Stimulated activated CD4-positive, alpha-beta T cell treated with anti-CD3 and anti-CD28 coated beads, TNF-alpha, amount 100 ng/mL, for 4 hours (primary cell): Measurements from ENCODE around the gene GBX2.
"Not testable (repeated sequence)": the region's sequence is repeated elsewhere in the genome, so short reads cannot be mapped to it uniquely, and the experiment has no call there.

Source experiments
- DNase-seq, 3 experiments: peaks; one replicate each; pipeline ENCODE4 v3.0.0-alpha.2; 2020; ENCODE audit warnings: low read depth in 3 of 3

The GBX2 gene

DNA sequence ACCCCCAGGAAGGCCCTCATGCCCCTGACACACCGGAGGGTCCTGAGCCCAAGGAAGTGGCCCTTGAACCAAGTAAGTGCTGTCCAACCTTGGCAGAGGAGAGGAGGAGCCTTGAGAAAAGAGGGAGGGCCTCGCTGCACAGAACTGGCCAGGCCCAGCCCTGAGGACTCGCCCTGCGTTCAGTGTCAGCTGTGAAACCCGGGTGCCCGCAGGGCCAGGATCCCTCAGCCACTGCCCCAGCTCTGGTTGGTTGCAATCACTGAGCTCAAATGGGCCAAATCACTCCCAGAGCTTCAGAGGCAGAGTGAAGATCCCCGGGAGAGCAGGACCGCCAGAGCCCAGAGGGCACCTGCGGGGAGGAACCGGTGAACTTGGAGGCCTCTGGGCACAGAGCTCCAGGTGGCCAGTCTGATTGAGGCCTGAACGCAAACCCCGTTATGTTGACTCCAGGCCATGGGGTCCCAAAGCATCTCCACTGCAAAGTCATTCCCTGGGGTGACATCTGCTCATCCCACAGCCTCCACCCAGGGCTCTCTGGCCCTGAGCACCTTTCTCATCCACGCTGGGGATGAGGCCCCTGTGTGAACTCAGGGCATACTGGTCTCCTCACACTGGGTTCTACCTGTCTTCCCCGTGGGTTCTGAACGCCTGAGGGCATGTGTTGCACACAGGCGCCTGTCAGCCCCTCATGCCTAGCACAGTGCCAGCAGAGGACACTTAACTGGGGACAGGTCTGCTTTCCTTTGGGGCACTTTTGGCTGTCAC lies 11.9 kb downstream of the GBX2 start:
- DNase-seq, result no peak

DNA sequence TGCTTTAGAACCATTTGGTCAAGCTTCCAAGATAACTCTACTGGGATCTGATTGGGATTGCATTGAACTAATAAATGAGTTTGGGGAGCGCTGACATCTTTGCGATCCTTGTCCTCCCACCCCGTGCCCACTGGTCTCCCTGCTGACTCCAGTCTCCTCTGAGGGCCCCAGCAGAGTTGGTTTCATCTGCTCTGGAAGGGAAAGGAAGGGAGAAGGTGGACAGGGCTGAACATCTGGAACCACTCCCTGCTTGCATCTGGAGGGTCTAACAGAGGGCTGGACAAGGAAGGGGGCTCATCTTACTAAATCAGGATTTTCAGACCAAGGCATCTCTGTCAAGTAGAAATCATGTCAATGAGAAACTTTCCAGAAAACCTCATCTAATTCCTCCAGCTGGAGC lies 12.8 kb downstream of the GBX2 start:
- no peak for DNase-seq

DNA sequence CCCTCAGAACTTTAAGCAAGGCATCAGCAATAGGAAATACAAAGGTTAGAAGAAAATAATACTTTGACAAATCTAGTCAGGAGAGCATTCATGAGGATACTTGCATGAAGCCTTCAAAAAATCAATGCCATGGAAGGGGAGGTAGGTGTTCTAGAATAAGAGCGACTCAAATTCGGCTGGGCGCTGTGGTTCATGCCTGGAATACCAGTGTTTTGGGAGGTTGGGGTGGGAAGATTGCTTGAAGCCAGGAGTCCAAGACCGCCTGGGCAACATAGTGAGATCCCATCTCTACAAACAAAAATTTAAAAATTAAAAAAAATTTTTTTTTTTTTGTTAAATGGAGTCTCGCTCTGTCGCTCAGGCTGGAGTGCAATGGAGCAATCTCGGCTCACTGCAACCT lies 21.8 kb downstream of the GBX2 start:
- DNase-seq, result no peak

DNA sequence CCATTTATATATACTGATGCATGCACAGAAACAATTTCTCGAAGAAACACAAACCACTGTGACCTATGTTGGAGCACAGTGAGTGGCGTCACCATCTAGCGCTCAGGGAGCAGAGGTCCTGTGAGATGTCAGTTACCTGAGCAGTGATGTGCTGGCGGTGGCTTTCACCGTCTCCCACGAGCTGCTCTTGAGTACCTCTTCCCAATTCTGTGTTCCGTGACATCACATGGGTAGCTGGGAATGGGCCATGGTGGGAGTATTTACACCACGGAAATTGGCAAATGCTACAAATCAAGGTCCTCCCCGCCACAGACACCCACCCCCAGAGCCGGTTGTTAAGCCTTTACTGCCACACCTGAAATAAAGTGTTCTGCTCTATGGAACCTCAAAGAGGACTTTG lies 24.4 kb downstream of the GBX2 start:
- DNase-seq, result no peak

DNA sequence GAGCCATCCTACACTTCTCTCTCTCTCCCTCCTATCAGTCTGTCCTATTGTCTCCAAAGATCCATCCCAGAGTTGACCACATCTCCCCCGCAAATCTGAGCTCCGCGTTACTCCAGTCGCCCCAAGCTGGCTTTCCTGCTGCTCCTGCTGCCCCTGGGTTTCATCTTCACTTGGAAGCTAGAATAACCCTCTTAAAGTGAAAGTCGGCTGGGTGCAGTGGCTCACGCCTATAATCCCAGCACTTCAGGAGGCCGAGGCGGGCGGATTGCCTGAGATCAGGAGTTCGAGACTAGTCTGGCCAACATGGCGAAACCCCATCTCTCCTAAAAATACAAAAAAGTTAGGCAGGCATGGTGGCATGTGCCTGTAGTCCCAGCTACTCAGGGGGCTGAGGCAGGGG lies 26.6 kb downstream of the GBX2 start:
- DNase-seq, result not testable (repeated sequence)

DNA sequence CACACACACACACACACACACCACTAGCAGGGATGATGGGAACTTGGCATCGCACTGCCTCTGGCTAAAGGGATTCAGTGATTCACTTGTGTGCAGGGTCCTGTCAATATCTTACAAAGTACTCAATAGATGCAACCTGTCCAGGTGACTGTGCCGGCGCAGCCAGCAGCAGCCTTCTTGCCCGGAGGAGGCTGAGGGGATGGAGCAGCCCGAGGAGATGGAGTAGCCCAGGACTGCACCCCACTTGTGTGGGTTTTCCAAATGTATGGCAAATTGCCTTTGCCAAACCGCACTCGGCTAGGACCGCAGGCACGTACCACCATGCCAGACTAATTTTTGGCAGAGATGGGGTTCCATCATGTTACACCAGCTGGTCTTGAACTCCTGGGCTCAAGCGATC lies 31.1 kb downstream of the GBX2 start:
- DNase-seq, result no peak

DNA sequence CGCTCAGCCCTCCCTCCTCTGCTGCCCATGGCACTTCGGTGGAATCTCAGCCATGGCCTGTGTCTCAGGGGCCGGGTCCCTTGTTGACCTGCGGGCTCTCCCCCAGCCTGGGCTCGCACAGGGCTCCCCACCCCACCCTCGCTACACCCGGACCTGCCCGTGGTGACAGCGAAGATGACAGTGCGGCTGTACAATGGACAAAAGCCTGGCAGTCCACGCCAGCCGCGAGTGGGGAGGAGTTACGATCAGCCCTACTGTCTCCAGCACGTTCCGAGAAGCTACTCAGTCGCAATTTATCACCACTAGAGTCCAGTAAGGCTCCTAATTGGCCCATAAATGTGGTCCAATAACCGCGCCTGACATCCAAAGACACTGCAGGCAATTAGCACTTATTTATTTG lies 31.6 kb downstream of the GBX2 start:
- no peak for DNase-seq

DNA sequence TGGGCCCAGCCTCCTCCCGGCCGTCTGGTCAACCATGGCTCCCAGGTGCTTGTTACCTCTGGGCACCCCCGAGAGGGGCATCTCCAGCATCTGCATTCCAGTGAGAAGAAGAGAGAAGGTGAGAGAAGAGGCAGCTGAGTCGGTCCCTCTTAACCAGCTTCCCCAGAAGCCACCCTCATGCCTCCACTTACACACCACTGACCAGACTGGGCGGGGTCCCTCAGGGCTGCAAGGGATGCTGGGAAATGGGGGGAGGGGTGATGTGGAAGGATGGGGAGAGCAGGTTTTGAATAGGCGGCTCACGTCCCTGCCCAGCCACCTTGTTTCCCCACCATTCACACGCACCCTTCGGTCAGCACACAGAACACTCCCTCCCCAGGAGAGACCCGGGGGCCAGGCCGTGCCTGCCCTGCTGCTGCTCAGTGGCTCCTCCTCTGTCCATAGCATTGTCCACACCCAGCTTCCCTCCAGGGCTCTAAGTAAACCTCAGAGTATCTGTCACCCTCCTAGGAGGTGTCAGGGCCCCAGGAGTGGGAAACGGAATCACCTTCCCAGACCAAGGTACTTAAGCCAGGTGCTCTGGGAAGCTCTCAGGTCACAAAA lies 34.7 kb downstream of the GBX2 start:
- DNase-seq, result no peak

DNA sequence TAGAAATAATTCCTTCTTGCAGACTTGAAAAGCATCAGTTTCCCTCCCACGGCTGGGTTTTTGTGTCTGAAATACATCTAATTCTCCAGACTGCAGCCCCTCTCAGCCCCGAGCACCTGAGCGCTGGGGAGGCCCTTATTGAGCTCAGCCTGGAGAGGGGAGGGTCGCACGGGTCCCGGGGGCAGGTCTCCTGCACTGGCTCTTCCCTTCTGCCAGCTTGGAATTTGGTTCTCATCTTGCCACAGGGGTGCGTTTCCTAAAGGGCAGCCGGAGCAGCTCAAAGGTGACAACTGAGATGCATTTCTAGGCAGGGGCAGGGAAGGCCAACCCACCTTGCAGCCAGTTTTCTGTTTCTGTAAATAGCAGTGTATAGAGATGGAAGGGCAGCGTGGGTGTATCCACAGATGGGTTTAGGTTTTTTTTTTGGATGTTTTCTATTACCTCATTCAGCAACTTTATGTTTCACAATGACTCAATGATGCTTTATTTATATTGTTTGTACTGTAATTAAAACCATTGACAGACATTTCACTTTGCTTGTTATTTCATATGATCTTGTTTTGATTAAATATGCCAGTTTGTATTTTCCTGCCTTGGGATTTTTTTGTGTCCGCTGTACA lies 37.0 kb downstream of the GBX2 start:
- DNase-seq, result no peak

DNA sequence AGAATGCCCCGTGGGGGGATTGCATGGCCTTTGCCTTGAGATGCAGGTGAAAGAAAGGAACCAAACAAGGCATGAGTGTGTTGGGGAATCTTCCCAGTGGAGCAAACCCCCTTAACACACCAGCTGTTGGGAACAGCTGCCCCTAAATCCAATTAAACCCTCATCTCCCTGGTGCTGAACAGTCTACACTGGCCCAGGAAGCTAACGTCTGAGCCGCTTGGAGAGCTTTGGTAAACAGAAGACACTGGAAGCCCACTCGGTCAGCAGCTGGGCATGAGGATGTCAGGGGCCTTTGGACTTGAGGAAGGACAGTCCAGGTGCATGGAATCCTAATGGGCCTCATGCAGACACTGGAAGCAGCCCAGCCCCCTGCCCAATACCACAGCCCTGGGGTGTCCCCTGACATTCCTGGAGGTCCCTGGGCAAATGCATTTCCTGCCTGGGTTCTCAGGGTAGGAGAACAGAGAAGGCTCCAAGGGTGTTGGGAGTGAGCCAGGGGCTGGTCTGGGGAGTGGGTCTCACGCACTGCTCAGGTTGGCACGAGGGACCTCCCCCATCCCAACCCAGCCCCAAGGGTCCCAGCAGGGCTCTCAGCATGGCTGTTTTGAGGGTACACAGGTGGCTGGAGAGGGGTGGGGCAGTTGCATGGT lies 37.7 kb downstream of the GBX2 start:
- DNase-seq, result no peak

DNA sequence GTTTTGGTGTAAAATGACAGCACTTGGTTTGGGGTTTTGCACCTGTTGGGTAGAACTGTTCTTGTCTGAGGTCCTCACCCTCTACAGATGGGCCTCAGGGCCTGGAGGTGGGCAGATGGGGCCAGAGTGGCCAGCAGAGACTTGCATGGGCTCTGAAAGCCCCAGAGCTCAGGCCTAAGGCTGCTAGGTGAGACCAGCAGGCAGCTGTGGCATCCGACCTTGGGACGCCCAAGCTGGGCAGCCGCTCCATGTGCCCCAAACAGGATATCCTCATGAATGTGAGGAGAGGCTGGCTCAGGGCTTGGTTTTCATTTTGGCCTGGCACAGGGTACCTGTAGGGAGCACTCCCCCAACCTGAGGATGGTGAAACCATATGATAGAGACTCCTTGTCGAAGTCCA lies 38.3 kb downstream of the GBX2 start:
- no peak for DNase-seq

DNA sequence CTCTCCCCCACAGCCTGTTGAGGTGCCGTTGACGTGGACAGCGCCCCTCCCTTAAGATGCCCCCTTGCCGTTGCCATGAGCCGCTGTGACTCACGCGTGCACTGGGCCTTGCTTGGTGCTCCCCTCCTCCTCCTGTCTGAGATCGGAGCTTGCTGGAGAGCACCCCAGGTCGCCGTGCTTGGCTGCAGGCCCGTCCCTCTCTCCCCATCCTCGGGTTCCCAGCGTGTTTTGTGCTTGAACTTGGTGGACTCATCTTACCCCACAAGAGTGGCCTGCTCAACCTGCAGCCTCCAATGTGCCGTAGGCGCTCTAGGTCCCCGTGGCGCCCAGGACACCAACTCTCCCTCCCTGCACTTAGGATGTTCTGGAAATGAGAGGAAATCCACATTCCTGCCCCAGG lies 39.9 kb downstream of the GBX2 start:
- no peak for DNase-seq

DNA sequence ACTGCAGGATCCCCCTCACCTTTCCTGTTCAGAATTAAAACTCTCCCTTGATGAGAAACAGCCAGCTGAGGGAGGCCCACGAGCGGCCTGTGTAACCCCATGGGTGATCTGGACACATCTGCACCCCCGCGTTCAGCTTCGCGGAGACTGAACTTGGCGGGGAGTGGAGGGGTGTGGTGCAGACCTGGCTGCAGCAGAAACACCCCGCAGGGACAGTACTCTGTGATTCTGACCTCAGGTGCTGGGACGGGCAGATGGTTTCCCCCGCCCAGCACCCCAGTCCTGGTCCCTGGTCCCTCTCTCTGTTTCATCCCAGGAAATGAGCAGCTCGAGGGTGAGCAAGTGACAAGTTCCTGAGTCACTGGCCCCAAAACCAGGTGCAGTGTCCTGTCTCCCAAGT lies 41.2 kb downstream of the GBX2 start:
- DNase-seq, result no peak

DNA sequence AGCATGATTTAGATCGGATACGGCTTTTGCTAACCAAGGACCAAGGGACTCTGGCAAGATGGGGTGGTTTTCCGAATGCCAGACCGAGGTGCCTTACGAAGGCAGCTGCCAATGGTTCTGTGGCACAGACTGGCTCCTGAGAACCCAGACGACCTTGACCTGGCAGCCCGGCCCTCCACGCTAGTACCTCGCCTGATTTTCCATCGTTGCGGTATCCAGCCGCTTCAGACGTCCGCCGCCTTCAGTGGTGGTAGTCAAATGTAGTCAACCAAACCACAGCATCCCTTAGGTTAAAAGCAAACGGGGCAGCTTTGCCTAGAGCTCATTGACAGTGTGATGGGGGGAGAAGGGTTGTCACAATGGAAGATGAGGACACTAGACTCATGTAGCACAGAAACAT lies 42.6 kb downstream of the GBX2 start:
- DNase-seq, result no peak

DNA sequence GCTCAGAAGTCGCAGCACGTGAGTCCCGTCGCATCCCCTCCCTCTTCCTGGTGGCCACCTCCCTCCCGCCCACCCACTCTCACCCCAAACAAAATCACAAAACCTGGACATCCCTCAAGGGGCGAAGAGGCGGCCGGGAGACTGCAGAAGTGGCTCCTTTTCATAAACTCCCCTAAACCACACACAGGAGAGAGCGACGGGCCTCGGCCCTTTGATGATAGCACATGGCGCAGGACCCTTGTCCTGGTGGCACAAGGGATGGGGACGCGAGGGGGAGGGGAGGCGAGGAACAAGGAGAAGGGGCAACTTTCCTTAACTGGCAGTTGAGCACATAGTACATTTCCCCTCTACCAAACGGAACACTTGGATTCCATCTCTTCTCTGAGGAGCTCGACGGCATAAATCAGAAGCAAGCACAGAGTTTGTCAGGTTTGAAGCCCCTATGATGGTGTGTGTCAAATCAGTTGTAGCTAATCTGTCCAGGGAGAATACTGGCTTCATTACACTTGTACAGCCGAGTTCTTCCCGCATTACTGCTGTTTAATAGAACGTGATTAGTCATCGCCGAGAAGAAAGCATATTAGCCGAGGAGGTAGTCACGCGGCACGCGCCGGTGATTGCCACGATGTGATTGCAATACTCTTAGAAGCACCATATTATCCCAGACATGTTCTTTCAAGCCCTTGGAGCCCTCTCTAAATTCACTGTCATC lies 43.8 kb downstream of the GBX2 start:
- no peak for DNase-seq

DNA sequence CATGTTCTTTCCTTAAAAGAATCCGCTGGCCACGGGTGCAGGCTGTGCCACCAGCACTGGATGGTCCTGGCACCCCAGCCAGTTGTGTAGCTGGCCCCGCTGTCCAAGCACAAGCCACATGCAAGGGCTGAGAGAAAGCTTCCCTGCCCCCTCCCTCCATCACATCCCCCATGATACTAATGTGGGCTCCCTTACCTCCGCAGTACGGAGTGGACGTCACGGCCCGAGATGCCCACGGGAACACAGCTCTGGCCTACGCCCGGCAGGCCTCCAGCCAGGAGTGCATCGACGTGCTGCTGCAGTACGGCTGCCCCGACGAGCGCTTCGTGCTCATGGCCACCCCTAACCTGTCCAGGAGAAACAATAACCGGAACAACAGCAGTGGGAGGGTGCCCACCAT lies 44.5 kb downstream of the GBX2 start:
- no peak for DNase-seq

DNA sequence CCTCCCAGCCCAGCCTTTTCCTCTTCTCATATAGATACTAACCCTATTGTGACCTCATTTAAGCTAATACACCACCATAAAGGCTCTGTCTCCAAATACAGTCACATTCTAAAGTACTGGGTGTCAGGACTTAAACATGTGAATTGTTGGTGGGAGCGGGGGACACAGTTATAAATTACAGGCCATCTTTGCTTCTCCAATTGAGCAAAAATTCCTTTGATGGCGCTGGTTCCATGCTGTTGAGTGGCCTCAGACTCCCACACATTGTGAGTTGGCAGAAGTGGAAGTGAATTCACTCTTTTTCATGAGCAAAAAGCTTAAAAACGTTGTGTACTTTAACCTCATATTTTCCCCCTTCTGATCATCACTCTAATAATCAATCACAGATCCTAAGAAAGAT lies 46.0 kb downstream of the GBX2 start:
- DNase-seq, result no peak

DNA sequence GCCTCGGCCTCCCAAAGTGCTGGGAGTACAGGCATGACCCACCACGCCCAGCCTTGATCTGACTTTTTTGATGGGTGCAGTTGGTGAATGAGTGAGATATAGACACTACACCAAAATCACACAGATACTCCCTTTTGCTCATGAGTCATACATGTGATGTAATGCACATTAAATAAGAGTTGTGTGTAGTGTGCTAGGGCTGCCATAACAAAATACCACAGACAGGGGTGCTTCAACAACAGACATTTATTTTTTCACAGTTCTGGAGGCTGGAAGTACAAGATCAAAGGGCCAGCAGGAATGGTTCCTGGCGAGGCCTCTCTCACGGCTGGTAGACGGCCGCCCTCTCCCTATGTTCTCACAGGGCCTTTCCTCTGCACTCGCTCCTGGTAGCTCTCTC lies 46.6 kb downstream of the GBX2 start:
- no peak for DNase-seq

DNA sequence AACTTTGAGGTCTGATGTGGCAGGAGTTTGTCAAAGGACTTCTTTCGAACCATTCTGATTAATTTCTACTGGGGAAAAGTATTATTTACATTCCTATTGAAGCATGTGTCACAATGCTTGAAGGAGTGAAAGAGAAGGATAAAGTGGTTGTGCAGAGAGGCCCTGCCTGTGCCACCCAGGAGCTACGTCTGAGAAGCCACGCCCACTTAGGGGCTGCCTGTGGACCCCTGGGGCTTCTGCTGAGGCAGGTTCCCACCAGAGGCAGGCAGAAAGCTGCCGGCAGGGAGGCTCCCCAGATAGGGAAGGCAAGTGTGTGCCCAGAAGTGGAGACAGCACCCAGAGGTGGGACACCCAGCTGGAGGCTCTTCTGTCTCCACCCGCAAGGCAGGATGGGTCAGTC lies 47.4 kb downstream of the GBX2 start:
- no peak for DNase-seq

DNA sequence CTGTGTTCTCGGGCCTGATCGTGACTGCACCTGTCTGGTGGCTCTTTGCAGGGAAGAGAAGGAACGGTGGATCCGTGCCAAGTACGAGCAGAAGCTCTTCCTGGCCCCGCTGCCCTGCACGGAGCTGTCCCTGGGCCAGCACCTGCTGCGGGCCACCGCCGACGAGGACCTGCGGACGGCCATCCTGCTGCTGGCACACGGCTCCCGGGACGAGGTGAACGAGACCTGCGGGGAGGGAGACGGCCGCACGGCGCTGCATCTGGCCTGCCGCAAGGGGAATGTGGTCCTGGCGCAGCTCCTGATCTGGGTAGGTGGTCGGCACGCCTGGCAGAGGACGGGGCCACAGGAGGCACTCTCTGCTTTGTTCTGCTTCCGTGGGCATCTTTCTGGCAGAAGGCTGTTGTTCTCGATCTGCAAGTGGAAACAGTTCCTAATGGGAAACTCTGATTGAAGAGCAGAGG lies 48.0 kb downstream of the GBX2 start:
- DNase-seq, result no peak

DNA sequence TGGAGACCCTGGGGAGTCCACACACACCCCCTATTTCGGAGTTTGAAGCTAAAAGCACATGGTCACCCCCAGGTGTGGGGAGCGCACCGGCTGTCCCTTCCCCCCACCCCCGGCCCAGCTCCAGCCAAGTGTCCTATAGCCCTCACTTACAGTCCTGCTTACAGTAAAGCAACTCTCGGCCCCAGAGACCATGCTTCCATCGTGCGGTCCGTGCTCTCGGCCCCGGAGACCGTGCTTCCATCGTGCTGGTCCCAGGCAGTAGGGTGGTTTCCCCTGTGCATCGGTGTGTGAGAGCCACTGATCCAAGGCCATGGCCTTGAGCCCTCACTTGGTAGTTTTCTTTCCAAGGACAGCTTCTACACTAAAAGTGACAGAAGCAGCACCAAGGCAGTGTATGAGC lies 48.7 kb downstream of the GBX2 start:
- no peak for DNase-seq

DNA sequence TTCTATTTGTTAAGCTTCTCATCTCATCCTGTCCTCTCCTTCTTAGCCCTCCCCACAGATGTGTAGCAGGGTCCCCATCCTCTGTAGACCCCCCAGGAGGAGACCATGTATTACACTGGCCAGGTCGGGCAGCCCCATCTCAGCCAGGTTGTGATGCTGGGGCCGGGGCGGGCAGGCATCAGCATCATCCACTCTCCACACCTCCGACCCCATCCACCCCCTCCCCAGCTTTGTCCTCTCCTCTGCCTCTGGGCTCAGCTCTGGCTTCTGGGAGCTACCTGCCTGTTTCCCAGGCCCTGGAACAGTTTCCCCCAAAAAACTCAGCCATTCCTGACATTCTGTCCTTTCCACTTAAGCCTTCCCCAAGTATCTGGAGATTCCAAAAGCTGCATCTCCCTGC lies 49.2 kb downstream of the GBX2 start:
- no peak for DNase-seq
